ENCODE data around the gene MS4A5. TPM values are rescaled to one million over a fixed set of nuclear protein-coding genes. Genes with fewer than 3 reads are reported as not detected.

The MS4A5 gene
- total and polyA plus RNA-seq, 2 of the 13 experiments (the other 11 are each of a cell fraction or from before 2014, with no cell fraction given) = not detected

- intact Hi-C loops (cut with micrococcal nuclease; ENCODE audit: unreplicated experiment) = no loop called here
- Histone ChIP-seq H3K79me2 (ENCODE audit: insufficient read depth, low read length) (no peaks in the 10 kb centered on the region), H2AFZ (ENCODE audit: low read length) (no peak within 1 kb of the TSS), H3K27ac (ENCODE audit: extremely low read length, insufficient read depth, low read length) (no peak within 1 kb of the TSS), H3K4me3 (replicated peaks in 1 of 3; ENCODE audit: insufficient read depth in 1 of 3, low read depth in 2 of 3, low read length in 3 of 3) (no peak within 1 kb of the TSS), H3K36me3 (replicated peaks in 1 of 2; ENCODE audit: control insufficient read depth in 1 of 2, insufficient read depth in 2 of 2, low read length in 2 of 2) (no peaks in the 10 kb centered on the region), H4K20me1 (ENCODE audit: insufficient read depth, low read length) (no peaks in the 10 kb centered on the region), H3K27me3 (ENCODE audit: control insufficient read depth in 1 of 2, insufficient read depth in 2 of 2, low read length in 2 of 2) (0 out of 5 replicates have a peak, but pooled peaks cover 0 to 4% of the 10 kb centered on the region in 2 experiments), H3K4me2 (ENCODE audit: low read depth, low read length) (no peak within 1 kb of the TSS), H3K4me1 (ENCODE audit: insufficient read depth, low read length) (no peaks in the 10 kb centered on the region), H3K9me3 (ENCODE audit: low read length) (no peaks in the 10 kb centered on the region), H3K9ac (ENCODE audit: insufficient read depth, low read depth, low read length) (no peak within 1 kb of the TSS)
- FAIRE-seq (no peak), DNase-seq (ENCODE audit: low spot score) (no peak), ATAC-seq (no peak)
- TF ChIP-seq ZMAT5 (CRISPR knock-in tag; IDR thresholded peaks at IDR 0.05; ENCODE audit: borderline replicate concordance, low read depth) = no peak
- TF ChIP-seq CREB1 (IDR thresholded peaks at IDR 0.05) = peak; percentile 22; the same call in 1 of the 2 replicates
- TF ChIP-seq CREB1 (CRISPR knock-in tag; IDR thresholded peaks at IDR 0.05) = no peak
- TF ChIP-seq HCFC1 (IDR thresholded peaks at IDR 0.05; ENCODE audit: low read depth, low read length) = no peak
- no peak for TF ChIP-seq ZNF639 (CRISPR knock-in tag; conservative IDR thresholded peaks at IDR 0.05)
- no peak for TF ChIP-seq ATF4 (CRISPR knock-in tag; IDR thresholded peaks at IDR 0.05)
- 0% methylated on average over 3 of the region's 3 CpGs for WGBS (ENCODE audit: low lambda C conversion rate)
- BruUV-seq (replicated peaks) = no TSS peak
- in situ Hi-C loops (cut with HindIII; ENCODE audit: extremely low pct_ligation_motif_present, low pct_unique_long_range_greater_than_20kb) = no loop called here
- ChIA-PET CTCF (ENCODE audit: low intra/inter-chr PET ratio, low total read pairs) (no interaction called here), POLR2A (no interaction called here)
These were observed 33.0 kb upstream of the MS4A5 start, which contains the start of gene MS4A14 for GRCh38 chr11:60396382-60396781. TSS of gene MS4A14 (plus strand) at chr11:60396459. CDS start at chr11:60396579, 120 bp downstream.
